Measurements from ENCODE around the gene FCN2.

DNA sequence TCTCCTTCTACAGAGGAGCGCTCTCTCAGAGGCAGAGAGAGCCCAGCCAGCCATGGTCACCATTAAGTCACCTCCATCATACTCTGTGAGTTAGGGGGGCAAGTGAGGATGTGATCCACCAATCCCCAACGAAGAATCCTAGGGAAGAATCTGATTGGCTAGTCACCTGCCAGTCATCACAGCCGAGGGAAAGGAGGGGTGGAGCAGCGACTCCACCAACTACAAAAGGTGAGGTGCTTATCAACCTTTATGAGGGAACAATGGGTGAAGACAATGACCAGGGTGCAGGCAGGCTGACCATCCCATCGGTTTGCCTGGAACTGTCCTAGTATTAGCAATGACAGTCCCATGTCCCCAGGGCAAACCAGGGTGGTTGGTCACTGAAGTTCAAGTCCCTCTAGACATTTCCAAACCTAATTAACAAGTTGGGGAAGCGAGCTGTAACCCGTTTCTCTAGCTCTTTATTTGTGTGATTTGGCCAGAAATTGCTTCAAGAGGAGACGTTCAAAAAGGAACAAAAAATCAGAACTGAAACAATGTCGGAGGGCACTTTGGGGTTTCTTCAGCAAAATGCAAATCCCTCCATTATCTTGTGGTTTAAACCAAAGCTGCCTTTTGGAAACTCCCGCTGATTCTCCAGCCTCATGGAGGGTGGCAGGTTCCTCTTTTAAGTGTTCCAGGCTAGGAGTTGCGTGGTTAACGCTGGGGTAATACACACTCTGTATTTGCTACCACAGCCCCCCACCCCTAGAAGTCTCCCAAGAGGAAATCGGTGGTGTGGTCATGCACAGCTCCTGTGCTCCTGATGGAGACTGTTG lies 55.9 kb downstream of the FCN2 start:
- no peak for TF ChIP-seq EZH2 (IDR thresholded peaks at IDR 0.05; ENCODE audit: borderline replicate concordance, low read length)
- TF ChIP-seq, protein P1, sequence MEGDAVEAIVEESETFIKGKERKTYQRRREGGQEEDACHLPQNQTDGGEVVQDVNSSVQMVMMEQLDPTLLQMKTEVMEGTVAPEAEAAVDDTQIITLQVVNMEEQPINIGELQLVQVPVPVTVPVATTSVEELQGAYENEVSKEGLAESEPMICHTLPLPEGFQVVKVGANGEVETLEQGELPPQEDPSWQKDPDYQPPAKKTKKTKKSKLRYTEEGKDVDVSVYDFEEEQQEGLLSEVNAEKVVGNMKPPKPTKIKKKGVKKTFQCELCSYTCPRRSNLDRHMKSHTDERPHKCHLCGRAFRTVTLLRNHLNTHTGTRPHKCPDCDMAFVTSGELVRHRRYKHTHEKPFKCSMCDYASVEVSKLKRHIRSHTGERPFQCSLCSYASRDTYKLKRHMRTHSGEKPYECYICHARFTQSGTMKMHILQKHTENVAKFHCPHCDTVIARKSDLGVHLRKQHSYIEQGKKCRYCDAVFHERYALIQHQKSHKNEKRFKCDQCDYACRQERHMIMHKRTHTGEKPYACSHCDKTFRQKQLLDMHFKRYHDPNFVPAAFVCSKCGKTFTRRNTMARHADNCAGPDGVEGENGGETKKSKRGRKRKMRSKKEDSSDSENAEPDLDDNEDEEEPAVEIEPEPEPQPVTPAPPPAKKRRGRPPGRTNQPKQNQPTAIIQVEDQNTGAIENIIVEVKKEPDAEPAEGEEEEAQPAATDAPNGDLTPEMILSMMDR (IDR thresholded peaks at IDR 0.05; ENCODE audit: low read length), result no peak
